Measurements from ENCODE around the gene GSK3B.
"Not testable (repeated sequence)": the region's sequence is repeated elsewhere in the genome, so short reads cannot be mapped to it uniquely, and the experiment has no call there.

The GSK3B gene

DNA sequence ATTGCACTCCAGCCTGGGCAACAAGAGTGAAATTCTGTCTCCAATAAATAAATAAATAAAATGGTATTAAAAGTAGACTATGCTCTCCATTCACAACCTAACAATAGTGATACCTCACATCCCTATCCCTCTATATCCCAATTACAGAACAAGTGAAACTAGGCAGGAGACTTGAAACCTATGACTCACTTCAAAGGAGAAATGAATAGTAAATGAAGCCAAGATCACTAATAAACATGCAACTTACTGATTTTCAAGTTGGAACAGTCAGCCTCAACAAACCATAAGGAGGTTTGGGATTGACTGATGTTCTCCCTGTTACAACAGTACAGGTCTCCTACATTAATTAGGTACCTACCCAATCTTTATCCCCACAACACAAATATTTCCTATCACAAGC, 103.4 kb downstream of the GSK3B start:
- DNase-seq = no peak

GRCh38 chr3:119989981-119990655, 104.1 kb downstream of the GSK3B start:
- no peak for DNase-seq

- DNase-seq = not testable (repeated sequence)
These were observed 107.4 kb downstream of the GSK3B start for GRCh38 chr3:119986812-119987211.

- DNase-seq = no peak
These were observed 112.9 kb downstream of the GSK3B start for GRCh38 chr3:119981386-119981785.

GRCh38 chr3:119978554-119979208, 115.6 kb downstream of the GSK3B start:
- no peak for DNase-seq

GRCh38 chr3:119977353-119977752, 116.9 kb downstream of the GSK3B start:
- no peak for DNase-seq

- no peak for DNase-seq
These were observed 118.0 kb downstream of the GSK3B start for GRCh38 chr3:119976214-119976613.

GRCh38 chr3:119974656-119975055, 119.6 kb downstream of the GSK3B start:
- no peak for DNase-seq

GRCh38 chr3:119973018-119973646, 121.1 kb downstream of the GSK3B start:
- DNase-seq = no peak

GRCh38 chr3:119969759-119970158, 124.5 kb downstream of the GSK3B start:
- no peak for DNase-seq

GRCh38 chr3:119967353-119968006, 126.8 kb downstream of the GSK3B start:
- DNase-seq = no peak

DNA sequence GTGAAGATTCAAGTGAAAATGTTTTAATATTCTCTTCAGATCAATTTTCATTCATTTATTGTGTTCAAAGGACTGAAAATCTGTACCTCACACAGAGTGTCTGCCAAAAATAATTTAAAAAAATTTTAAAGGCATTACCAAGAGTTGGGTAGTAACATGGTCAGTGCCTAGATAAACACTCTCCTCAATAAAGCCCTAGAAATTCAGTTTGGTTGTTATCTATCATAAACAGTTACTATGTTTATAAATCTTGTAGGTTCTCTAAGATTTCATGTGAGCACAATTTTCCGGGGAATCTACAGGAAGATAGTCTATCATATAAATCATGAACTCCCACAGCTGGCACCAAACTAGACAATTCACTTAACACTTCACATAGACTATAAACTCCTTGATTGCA, 128.6 kb downstream of the GSK3B start:
- DNase-seq = no peak

- DNase-seq = no peak
These were observed 130.0 kb downstream of the GSK3B start for GRCh38 chr3:119964294-119964693.

- no peak for DNase-seq
These were observed 138.3 kb downstream of the GSK3B start for GRCh38 chr3:119955972-119956371.

GRCh38 chr3:119950666-119951325, 143.5 kb downstream of the GSK3B start:
- DNase-seq = no peak

GRCh38 chr3:119945291-119945690, 149.0 kb downstream of the GSK3B start:
- no peak for DNase-seq

DNA sequence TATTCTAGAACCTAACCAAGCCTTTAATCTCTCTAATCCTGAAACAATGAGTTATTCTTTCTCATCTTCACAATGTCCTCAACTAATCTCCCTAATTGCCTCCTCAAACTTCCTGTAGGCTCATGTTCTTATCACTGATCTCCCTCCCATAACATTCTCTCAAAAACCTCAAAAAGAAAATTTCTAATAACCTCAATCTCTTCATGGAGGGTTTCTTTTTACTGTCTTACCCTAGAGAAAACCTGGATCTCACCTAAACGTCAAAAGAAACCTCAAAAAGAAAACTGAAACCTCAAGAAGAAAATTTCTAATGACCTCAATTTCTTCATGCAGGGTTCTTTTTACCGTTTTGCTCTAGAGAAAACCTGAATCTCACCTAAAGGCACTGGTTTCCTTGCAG, 150.2 kb downstream of the GSK3B start:
- DNase-seq = no peak

DNA sequence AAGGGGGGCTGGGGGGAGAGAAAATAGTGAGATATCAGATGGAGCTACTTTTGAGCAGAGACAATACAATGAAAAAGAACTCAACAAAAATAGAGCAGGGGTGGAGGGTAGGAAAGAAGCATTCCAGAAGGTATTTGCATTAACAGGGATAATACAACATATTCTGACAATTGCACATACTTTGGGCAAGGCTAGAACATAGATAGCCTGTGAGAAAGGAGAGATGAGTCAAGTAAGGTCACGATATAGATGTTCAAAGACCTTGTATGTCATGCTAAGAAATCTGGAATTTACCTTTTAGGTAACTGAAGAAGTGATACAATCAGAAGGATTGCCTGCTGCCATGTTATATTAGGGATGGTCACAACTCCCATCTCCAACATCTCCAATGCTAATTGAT, 155.2 kb downstream of the GSK3B start:
- DNase-seq = no peak

- peak; percentile 28 for DNase-seq
These were observed 157.0 kb downstream of the GSK3B start for GRCh38 chr3:119937229-119937628.

- no peak for DNase-seq
These were observed 160.0 kb downstream of the GSK3B start for GRCh38 chr3:119934249-119934648.

GRCh38 chr3:119933207-119933606, 161.0 kb downstream of the GSK3B start:
- no peak for DNase-seq

- no peak for DNase-seq
These were observed 164.0 kb downstream of the GSK3B start for GRCh38 chr3:119930286-119930685.

GRCh38 chr3:119927190-119927589, 167.1 kb downstream of the GSK3B start:
- DNase-seq = no peak
